Neuronal stem cell (in vitro differentiated cells): Measurements from ENCODE around the gene TPH2.

Experiments used
- DNase-seq: peaks from one replicate; pipeline ENCODE4 v3.0.0-alpha.2; 2013; ENCODE audit warnings: low spot score
- H2AFZ ChIP-seq: one replicate; pipeline ENCODE4 v1.6.1; 2013; ENCODE audit warnings: mild to moderate bottlenecking, low read length, inconsistent platforms
- H2AK5ac ChIP-seq: 2 replicates; pipeline ENCODE4 v1.6.1; 2013; ENCODE audit warnings: low read depth, mild to moderate bottlenecking, inconsistent platforms, low read length, moderate library complexity, mixed read lengths
- H2BK120ac ChIP-seq: 2 replicates; pipeline ENCODE4 v1.6.1; 2013; ENCODE audit warnings: low read depth, mild to moderate bottlenecking, inconsistent platforms, low read length, moderate library complexity, mixed read lengths
- H2BK12ac ChIP-seq: one replicate; pipeline ENCODE4 v1.6.1; 2013; ENCODE audit warnings: low read length, inconsistent platforms
- H2BK15ac ChIP-seq: 2 replicates; pipeline ENCODE4 v1.6.1; 2013; ENCODE audit warnings: mild to moderate bottlenecking, low read length, inconsistent platforms, mixed read lengths
- H2BK5ac ChIP-seq: one replicate; pipeline ENCODE4 v1.6.1; 2013; ENCODE audit warnings: inconsistent platforms, mild to moderate bottlenecking, low read length, moderate library complexity
- H3K14ac ChIP-seq: one replicate; pipeline ENCODE4 v1.6.1; 2013; ENCODE audit warnings: low read length, inconsistent platforms
- H3K18ac ChIP-seq: 2 replicates; pipeline ENCODE4 v1.6.1; 2013; ENCODE audit warnings: low read length, inconsistent platforms
- H3K23ac ChIP-seq: 2 replicates; pipeline ENCODE4 v1.6.1; 2013; ENCODE audit warnings: low read depth, mild to moderate bottlenecking, mixed read lengths, low read length, inconsistent platforms; ENCODE audit not compliant: poor library complexity
- H3K27ac ChIP-seq: replicated peaks from 3 replicates; pipeline ENCODE4 v1.5.1; 2013; ENCODE audit warnings: low read length, inconsistent platforms
- H3K27me3 ChIP-seq, 3 experiments: 2 replicates each; pipeline ENCODE4 v1.6.1; 2013; ENCODE audit warnings: low read length in 3 of 3, mild to moderate bottlenecking in 2 of 3, inconsistent platforms in 1 of 3, low read depth in 1 of 3, mixed read lengths in 1 of 3, moderate library complexity in 1 of 3; ENCODE audit not compliant: control insufficient read depth in 3 of 3, insufficient read depth in 3 of 3
- H3K36me3 ChIP-seq, 2 donors: replicated peaks in 1 of 2; 2 replicates each; pipeline ENCODE4 v1.6.1; 2013; ENCODE audit warnings: low read length in 2 of 2; ENCODE audit not compliant: control insufficient read depth in 2 of 2, insufficient read depth in 2 of 2
- H3K4ac ChIP-seq: 2 replicates; pipeline ENCODE4 v1.6.1; 2013; ENCODE audit warnings: inconsistent platforms, mild to moderate bottlenecking, low read length, moderate library complexity
- H3K4me1 ChIP-seq, 2 donors: 1 replicate in 1 of 2; 2 replicates in 1 of 2; pipeline ENCODE4 v1.6.1; 2013; ENCODE audit warnings: low read length in 2 of 2, low read depth in 1 of 2; ENCODE audit not compliant: control insufficient read depth in 2 of 2, insufficient read depth in 1 of 2
- H3K4me2 ChIP-seq: one replicate; pipeline ENCODE4 v1.6.1; 2013; ENCODE audit warnings: mild to moderate bottlenecking, low read length, inconsistent platforms; ENCODE audit not compliant: insufficient read depth, poor library complexity, severe bottlenecking
- H3K4me3 ChIP-seq, 2 donors: 2 replicates each; pipeline ENCODE4 v1.5.1; 2013; ENCODE audit warnings: low read length in 2 of 2, mild to moderate bottlenecking in 2 of 2, inconsistent platforms in 1 of 2, moderate library complexity in 1 of 2
- H3K79me1 ChIP-seq: one replicate; pipeline ENCODE4 v1.6.1; 2013; ENCODE audit warnings: low read depth, mild to moderate bottlenecking, inconsistent platforms, low read length, moderate library complexity
- H3K9ac ChIP-seq: one replicate; pipeline ENCODE4 v1.6.1; 2013; ENCODE audit warnings: mild to moderate bottlenecking, low read depth, low read length, inconsistent platforms; ENCODE audit not compliant: poor library complexity
- H3K9me3 ChIP-seq, 2 donors: replicated peaks in 1 of 2; 2 replicates each; pipeline versions ENCODE3 to v1.6.1; 2013; ENCODE audit warnings: low read length in 2 of 2, mild to moderate bottlenecking in 2 of 2, inconsistent platforms in 1 of 2, low read depth in 1 of 2, mixed read lengths in 1 of 2, moderate library complexity in 1 of 2; ENCODE audit not compliant: control insufficient read depth in 2 of 2, insufficient read depth in 1 of 2
- H4K8ac ChIP-seq: one replicate; pipeline ENCODE4 v1.6.1; 2013; ENCODE audit warnings: low read depth, mild to moderate bottlenecking, inconsistent platforms, low read length, moderate library complexity
- H4K91ac ChIP-seq: one replicate; pipeline ENCODE4 v1.6.1; 2013; ENCODE audit warnings: low read length, low read depth, mild to moderate bottlenecking, inconsistent platforms; ENCODE audit not compliant: poor library complexity
- WGBS, 2 donors: extraction: QIAGEN DNeasy Blood & Tissue Kit; methylation state at CpG; one replicate each; pipeline ENCODE4 v1.1.7; 2013; ENCODE audit warnings: missing lambda C conversion rate in 2 of 2, mixed read lengths in 1 of 2; ENCODE audit not compliant: insufficient read length in 2 of 2, insufficient replicate concordance in 1 of 2; ENCODE audit errors: extremely low coverage in 2 of 2; 5-methylcytosine and 5-hydroxymethylcytosine counted together

TPH2 gene

GRCh38 chr12:72036393-72036792 is 97.7 kb downstream of the TPH2 start:
- Histone ChIP-seq H3K4me1 (peaks cover 0 to 2% of the 10 kb centered on the region in 2 donors), H3K27me3 (no peaks in the 10 kb centered on the region), H3K79me1 (no peaks in the 10 kb centered on the region), H3K9me3 (peaks cover 0 to 5% of the 10 kb centered on the region in 2 donors), H3K4ac (no peak overlapping the region), H4K91ac (no peak overlapping the region), H2AK5ac (no peak overlapping the region), H3K4me2 (no peak overlapping the region), H2BK120ac (no peak overlapping the region), H2BK15ac (no peak overlapping the region), H3K18ac (no peak overlapping the region), H3K36me3 (no peaks in the 10 kb centered on the region), H2AFZ (no peak overlapping the region), H2BK12ac (no peak overlapping the region), H3K9ac (no peak overlapping the region), H4K8ac (no peak overlapping the region), H2BK5ac (no peak overlapping the region), H3K23ac (no peak overlapping the region), H3K27ac (no peak overlapping the region), H3K14ac (no peak overlapping the region), H3K4me3 (no peak overlapping the region)
- WGBS, 2 donors = no CpG with 5 or more reads among the region's 1 CpG
- no peak for DNase-seq

GRCh38 chr12:72037006-72037795 is 98.6 kb downstream of the TPH2 start:
- Histone ChIP-seq H3K36me3 (no peaks in the 10 kb centered on the region), H3K4ac (no peak overlapping the region), H3K4me1 (peaks cover 0 to 2% of the 10 kb centered on the region in 2 donors), H2BK15ac (no peak overlapping the region), H3K27me3 (no peaks in the 10 kb centered on the region), H2BK5ac (no peak overlapping the region), H3K79me1 (no peaks in the 10 kb centered on the region), H3K18ac (no peak overlapping the region), H4K8ac (no peak overlapping the region), H3K14ac (no peak overlapping the region), H2BK120ac (no peak overlapping the region), H2AK5ac (no peak overlapping the region), H3K4me2 (no peak overlapping the region), H3K23ac (no peak overlapping the region), H3K27ac (no peak overlapping the region), H4K91ac (no peak overlapping the region), H3K4me3 (no peak overlapping the region), H3K9me3 (peaks cover 0 to 5% of the 10 kb centered on the region in 2 donors), H2AFZ (no peak overlapping the region), H2BK12ac (no peak overlapping the region), H3K9ac (no peak overlapping the region)
- DNase-seq = no peak
- no CpG with 5 or more reads among the region's 5 CpGs for WGBS, 2 donors

- Histone ChIP-seq H3K79me1 (no peaks in the 10 kb centered on the region), H3K27ac (no peak overlapping the region), H3K9me3 (peaks cover 0 to 5% of the 10 kb centered on the region in 2 donors), H3K36me3 (no peaks in the 10 kb centered on the region), H2AK5ac (no peak overlapping the region), H4K8ac (no peak overlapping the region), H3K18ac (no peak overlapping the region), H3K4ac (no peak overlapping the region), H2AFZ (no peak overlapping the region), H3K27me3 (no peaks in the 10 kb centered on the region), H3K23ac (no peak overlapping the region), H3K14ac (no peak overlapping the region), H3K9ac (no peak overlapping the region), H3K4me2 (no peak overlapping the region), H2BK5ac (no peak overlapping the region), H2BK12ac (no peak overlapping the region), H2BK120ac (no peak overlapping the region), H3K4me3 (no peak overlapping the region), H3K4me1 (no peaks in the 10 kb centered on the region), H4K91ac (no peak overlapping the region), H2BK15ac (no peak overlapping the region)
- no CpG with 5 or more reads among the region's 2 CpGs for WGBS, 2 donors
- no peak for DNase-seq
Observed at GRCh38 chr12:72041811-72042210, 103.2 kb downstream of the TPH2 start.

GRCh38 chr12:72053604-72054003 is 115.0 kb downstream of the TPH2 start:
- H2AFZ ChIP-seq = no peak overlapping the region
- no peak overlapping the region for H3K4ac ChIP-seq
- no peak overlapping the region for H3K9ac ChIP-seq
- no peak overlapping the region for H2BK120ac ChIP-seq
- H3K79me1 ChIP-seq = no peaks in the 10 kb centered on the region
- no peak overlapping the region for H3K14ac ChIP-seq
- H3K36me3 ChIP-seq = no peaks in the 10 kb centered on the region
- no peak overlapping the region for H3K4me3 ChIP-seq
- H2BK15ac ChIP-seq = no peak overlapping the region
- H3K27me3 ChIP-seq = no peaks in the 10 kb centered on the region
- whole genome bisulfite sequencing, 2 donors = no CpG with 5 or more reads among the region's 2 CpGs
- H3K23ac ChIP-seq = no peak overlapping the region
- H4K8ac ChIP-seq = no peak overlapping the region
- DNase-seq = no peak
- H4K91ac ChIP-seq = no peak overlapping the region
- H2BK12ac ChIP-seq = no peak overlapping the region
- H2BK5ac ChIP-seq = no peak overlapping the region
- no peaks in the 10 kb centered on the region for H3K4me1 ChIP-seq
- H3K9me3 ChIP-seq = no peaks in the 10 kb centered on the region
- H3K4me2 ChIP-seq = no peak overlapping the region
- H3K18ac ChIP-seq = no peak overlapping the region
- H3K27ac ChIP-seq = no peak overlapping the region
- H2AK5ac ChIP-seq = no peak overlapping the region
